CD4-positive, alpha-beta T cell treated with Interleukin-2 at 100 ng/mL for 4 hours (primary cell): ENCODE data around the gene TMEM271.
"Not testable (repeated sequence)": the region's sequence is repeated elsewhere in the genome, so short reads cannot be mapped to it uniquely, and the experiment has no call there.

Experiments used
- DNase-seq: peaks from one replicate; pipeline ENCODE4 v3.0.0-alpha.2; 2020; ENCODE audit warnings: low spot score

The TMEM271 gene

DNA sequence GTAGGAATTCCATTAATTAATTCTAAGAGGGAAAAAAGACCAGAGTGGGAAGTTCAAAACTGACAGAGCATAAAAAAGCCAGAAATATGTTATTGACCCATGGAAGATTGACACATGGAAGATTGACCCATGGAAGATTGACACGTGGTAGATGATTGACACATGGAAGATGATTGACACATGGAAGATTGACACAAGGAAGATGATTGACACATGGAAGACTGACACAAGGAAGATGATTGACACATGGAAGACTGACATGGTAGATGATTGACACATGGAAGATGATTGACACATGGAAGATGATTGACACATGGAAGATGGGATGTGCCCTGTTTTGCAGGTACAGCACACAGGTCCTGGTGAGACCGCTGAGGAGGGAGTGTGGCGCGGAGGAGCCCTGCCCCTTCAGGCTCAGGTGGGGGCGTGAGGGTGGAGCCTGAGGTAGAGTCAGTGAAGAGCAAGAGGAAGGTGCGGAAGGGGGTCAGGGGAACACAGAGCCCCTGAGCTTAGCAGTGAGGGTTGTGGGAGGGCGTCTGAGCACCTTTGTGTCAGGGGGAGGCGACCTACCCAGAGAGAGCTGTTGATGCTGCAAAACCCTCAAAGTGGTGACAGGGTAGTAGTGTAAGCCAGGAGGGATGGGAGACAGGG lies 33.4 kb upstream of the TMEM271 start:
- no peak for DNase-seq

DNA sequence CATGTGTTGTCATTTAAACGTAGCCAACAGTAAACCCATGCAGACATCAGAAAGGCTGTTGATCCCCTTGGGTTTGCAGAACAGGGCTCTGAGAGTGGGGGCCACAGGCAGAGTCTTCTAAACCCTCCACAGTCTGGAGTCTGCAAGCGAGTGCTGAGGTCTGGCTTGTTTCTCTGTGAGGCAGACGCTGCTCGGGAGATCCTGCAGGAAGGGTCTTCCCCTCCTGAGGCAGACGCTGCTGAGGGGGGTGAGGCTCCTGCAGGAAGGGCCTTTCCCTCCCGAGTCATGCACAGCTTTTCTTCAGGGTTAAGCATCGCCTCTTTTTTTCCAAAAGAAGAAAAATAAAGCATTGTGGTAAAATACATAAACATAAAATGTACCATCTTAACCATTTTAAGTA lies 32.1 kb upstream of the TMEM271 start:
- DNase-seq: no peak

GRCh38 chr4:605702-606425 lies 29.8 kb upstream of the TMEM271 start:
- no peak for DNase-seq

- no peak for DNase-seq
These were observed 28.0 kb upstream of the TMEM271 start for GRCh38 chr4:604131-604530.

DNA sequence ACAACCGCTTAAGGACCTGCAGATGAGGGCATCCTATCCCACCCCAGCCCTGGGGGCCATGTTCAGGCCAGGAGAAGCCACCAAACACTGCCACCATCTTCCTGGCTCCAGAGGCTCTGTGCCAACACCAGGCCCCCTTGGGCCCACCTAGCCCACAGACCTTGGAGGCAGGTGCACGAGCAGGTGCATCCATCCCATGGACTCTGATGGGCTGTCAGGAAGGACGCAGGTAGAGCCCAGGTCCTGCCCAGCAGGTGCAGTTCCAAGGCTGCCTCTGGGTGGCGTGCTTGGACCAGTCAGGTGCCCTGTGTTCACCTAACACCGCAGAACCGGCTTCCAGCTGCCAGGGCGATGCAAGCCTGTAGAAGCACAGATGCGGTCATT lies 26.5 kb upstream of the TMEM271 start:
- peak; percentile 10 for DNase-seq

- DNase-seq: no peak
These were observed 25.8 kb upstream of the TMEM271 start for GRCh38 chr4:601612-602558.

- DNase-seq: no peak
These were observed 24.9 kb upstream of the TMEM271 start for GRCh38 chr4:600850-601515.

DNA sequence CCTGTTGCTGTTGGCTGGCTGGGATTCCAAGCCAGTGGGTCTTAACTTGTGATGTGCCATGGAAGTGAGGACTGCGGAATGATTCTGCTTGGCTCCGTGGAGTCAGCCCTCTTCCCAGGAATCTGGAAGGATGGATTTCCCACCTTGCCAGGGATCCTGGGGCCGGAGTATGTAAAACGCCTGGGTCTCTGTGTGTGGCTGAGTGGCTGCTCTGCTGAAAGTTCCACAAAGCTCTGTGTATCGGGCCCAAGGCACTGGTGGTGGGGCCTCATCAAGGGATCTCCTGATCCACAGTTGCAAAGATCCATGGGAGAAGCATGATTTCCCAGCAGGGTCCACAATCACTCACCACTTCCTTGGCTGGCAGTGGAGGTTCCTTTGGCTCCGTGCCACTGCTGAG lies 24.1 kb upstream of the TMEM271 start:
- DNase-seq: no peak

DNA sequence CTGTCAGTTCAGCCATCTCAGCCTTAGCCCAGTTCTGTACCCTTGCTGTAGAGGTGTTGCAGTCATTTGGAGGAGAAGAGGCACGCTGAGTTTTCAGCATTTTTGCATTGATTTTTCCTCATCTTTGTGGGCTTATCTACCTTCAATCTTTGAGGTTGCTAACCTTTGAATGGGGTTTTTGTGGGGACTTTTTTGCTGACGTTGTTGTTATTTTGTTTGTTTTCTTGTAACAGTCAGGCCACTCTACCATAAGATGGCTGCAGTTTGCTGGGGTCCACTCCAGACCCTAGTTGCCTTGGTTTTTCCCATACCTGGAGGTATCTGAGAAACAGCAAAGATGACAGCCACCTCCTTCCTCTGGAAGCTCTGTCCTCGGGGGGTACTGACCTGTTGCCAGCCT lies 22.8 kb upstream of the TMEM271 start:
- no peak for DNase-seq

DNA sequence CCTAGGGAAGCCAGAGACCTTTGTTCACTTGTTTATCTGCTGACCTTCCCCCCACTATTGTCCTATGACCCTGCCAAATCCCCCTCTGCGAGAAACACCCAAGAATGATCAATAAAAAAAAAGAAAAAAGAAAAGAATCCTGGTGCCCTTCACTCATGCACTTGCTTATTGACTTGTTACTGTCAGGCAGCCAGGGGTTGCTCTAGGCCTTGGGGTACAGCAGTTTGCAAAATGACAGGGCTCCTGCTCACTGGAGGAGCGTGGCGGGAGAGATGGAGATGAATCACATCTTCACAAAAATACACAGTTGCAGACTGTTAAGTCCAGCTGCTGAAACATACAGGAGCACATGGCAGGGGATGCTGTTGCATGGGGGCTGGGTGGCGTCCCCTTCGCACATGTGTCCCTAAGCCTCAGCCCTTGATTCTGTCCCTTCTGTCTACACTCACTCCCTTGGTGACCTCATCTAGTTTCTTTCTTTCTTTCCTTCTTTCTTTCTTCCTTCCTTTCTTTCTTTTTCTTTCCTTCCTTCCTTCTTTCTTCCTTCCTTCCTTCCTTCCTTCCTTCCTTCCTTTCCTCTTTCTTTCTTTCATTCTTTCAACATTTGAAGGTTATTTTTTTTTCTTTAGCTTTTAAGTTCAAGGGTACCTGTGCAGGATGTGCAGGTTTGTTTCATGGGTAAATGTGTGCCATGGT lies 16.9 kb upstream of the TMEM271 start:
- no peak for DNase-seq

DNA sequence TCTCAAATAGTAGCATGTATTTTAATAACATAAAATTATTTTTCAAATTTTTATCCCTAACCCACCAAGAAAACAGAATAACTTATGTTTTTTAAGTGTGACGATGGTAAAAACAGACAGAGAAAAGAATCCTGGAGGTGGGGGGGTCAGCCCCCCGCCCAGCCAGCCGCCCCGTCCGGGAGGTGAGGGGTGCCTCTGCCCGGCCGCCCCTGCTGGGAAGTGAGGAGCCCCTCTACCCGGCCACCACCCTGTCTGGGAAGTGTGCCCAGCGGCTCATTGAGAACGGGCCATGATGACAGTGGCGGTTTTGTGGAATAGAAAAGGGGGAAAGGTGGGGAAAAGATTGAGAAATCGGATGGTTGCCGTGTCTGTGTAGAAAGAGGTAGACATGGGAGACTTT lies 16.1 kb upstream of the TMEM271 start:
- not testable (repeated sequence) for DNase-seq

DNA sequence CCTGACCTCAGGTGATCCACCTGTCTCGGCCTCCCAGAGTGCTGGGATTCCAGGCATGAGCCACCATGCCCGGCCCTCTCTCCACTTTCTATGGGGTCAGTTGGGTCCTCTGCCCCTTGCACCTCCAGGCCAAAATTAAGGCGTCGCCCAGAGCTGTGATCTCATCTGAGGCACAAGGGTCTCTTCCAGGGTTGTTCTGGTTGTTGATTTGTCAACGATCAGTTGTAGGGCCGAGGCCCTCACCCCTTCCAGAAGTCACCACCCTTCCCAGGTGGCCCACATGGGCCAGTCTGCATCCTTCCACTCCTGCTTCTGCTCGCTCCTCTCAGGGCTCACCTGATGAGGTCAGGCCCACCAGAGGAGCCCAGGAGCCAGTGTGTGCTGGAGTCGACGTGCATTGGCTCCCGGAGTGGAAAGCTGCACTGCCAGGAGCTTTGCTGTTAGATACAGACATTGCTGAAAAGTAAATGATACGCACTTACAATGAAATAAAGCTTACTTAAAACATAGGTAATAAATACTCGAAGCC lies 14.3 kb upstream of the TMEM271 start:
- no peak for DNase-seq

DNA sequence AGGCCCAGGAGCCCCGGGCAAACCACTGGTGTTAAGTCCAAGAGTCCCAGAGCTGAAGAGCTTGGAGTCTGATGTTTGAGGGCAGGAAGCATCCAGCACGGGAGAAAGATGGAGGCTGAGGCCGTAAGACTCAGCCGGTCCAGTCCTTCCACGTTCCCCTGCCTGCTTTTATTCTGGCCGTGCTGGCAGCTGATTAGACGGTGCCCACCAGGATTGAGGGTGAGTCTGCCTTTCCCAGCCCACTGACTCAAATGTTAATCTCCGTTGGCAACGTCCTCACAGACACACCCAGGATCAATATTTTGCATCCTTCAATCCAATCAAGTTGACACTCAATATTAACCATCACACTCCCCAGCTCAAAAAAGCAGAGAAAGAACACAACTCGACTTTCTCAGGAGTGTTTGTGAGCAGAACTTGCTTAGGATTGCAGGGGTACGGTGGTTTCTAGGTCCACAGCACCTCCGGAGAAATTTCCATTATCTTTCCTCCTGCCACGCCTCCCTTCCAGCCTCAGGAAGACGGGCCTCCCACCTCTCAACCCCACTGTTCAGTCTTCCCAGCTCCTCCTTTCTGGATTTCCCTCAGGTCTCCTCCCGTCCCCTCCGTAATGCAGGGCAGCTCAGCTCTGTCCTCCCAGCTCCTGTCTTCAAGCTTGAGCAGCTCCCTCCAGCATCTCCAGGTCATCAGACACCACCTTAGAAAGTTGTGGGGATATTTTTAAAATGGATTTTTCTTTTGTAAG lies 13.3 kb upstream of the TMEM271 start:
- DNase-seq: no peak

DNA sequence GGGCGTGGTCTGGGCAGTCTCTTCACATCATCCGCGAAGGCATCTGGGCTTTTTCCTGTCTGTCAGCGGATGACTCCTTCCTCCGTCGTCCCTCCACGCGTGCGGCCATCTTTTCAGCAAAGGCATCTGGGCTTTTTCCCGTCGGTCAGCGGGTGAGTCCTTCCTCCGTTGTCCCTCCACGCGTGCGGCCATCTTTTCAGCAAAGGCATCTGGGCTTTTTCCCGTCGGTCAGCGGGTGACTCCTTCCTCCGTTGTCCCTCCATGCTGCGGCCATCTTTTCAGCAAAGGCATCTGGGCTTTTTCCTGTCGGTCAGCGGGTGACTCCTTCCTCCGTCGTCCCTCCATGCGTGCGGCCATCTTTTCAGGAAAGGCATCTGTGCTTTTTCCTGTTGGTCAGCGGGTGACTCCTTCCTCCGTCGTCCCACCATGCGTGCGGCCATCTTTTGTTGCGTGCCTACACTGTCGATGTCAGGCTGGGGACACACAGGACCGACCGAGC lies 12.3 kb upstream of the TMEM271 start:
- no peak for DNase-seq

DNA sequence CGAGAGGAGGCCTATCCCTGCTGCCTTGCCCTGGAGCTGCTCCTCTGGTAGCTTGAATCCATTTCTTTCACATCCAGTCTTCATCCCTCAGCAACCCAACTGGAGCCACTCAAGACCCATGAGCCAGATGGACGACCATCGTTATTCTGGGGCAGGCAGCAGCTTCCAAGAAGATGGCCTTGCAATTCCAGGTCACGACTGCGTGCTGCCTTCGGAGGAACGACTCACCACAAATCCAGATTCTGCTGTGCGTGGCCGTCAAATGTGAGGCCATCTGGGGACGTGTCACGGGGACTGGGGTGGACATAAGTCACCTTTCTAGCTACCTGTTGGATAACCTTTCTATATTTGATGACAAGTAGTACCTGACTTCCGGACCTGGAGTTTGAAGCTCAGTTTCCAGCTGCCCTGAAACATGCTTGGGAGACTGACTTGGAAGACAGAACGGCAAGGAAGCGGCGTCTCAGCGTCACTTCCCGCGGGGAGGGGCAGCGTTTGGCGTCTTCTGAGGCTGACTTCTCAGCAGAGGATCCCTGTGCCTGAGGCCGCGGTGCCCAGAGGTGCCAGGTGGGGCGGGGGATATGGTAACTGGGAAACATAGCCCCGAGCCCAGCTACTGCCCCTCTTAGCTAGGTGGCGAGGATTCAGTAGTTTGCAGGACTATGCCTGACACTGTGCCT lies 11.7 kb upstream of the TMEM271 start:
- DNase-seq: no peak

DNA sequence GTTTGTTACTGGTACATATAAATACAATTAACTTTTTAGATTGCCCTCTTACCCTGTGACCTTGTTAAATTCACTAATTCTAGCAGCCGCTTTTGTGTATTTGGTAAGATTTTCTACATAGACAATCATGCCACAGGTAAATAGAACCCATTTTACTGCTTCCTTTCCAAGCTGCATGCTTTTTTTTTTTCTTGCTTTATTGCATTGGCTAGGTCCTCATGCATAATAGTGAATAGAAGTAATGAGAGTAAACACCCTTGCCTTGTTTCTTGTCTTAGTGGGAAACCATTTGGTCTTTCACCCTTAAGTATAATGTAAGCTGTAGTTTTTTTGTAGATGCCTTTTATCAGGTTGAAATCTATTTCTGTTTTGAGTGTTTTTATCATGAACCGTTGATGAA lies 7.7 kb upstream of the TMEM271 start:
- DNase-seq: no peak

GRCh38 chr4:581753-582361 lies 5.8 kb upstream of the TMEM271 start:
- no peak for DNase-seq

DNA sequence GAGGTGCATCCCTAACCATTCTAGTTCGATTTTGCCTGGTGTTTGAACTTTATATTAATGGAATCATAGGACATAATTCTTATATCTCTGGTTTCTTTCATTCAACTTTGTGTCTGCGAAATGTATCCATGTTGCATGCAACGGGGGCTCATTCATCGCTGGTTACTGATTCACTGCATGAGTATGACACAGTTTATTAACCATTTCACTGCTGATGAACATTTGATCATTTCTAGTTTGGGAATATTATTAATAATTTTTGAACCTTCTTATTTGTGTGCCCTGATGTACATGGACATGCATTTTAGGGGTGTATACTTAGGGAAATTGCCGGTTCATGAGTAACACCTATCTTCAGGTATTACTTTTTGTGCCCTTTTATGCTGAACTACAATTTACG lies 5.1 kb upstream of the TMEM271 start:
- DNase-seq: no peak

GRCh38 chr4:579543-580175 lies 3.6 kb upstream of the TMEM271 start:
- no peak for DNase-seq
